Heart right ventricle (tissue), 16 donors: ENCODE measurements around the gene PIM2. TPM values are rescaled to one million over a fixed set of nuclear protein-coding genes. Genes with fewer than 3 reads are reported as not detected.
"Not testable (repeated sequence)": the region's sequence is repeated elsewhere in the genome, so short reads cannot be mapped to it uniquely, and the experiment has no call there.

Experiments used
- ATAC-seq, 8 donors: fragments of 200-7000 bp; cut with Tn5 transposase; one replicate each; pipeline ENCODE4 v1.9.1; 2020; ENCODE audit warnings: mild to moderate bottlenecking in 8 of 8, moderate library complexity in 8 of 8, moderate number of reproducible peaks in 1 of 8
- DNase-seq, 2 donors: peaks; one replicate each; pipeline ENCODE4 v3.0.0-alpha.2; 2020
- H3K27ac ChIP-seq, 10 donors: fragments of 200-600 bp; sonication (generic) in 2 of 10; one replicate each; pipeline versions ENCODE4 v1.5.0 to v1.8.0; 2020 to 2022; ENCODE audit warnings: mild to moderate bottlenecking in 3 of 10
- H3K27me3 ChIP-seq, 7 donors: fragments of 200-600 bp; one replicate each; pipeline ENCODE4 v1.8.0; 2021 to 2022; ENCODE audit warnings: mild to moderate bottlenecking in 2 of 7
- H3K36me3 ChIP-seq, 9 donors: fragments of 200-600 bp; sonication (generic) in 1 of 9; one replicate each; pipeline versions ENCODE4 v1.5.0 to v1.8.0; 2020 to 2022; ENCODE audit warnings: mild to moderate bottlenecking in 2 of 9
- H3K4me1 ChIP-seq, 9 donors: fragments of 200-600 bp; sonication (generic) in 1 of 9; one replicate each; pipeline versions ENCODE4 v1.5.0 to v1.8.0; 2020 to 2022; ENCODE audit warnings: mild to moderate bottlenecking in 4 of 9
- H3K4me3 ChIP-seq, 10 donors: fragments of 200-600 bp; sonication (generic) in 2 of 10; one replicate each; pipeline versions ENCODE4 v1.5.0 to v1.8.0; 2020 to 2022; ENCODE audit warnings: mild to moderate bottlenecking in 7 of 10, moderate library complexity in 2 of 10
- H3K9me3 ChIP-seq, 11 donors: fragments of 200-600 bp in 10 of 11; sonication (generic) in 2 of 11; one replicate each; pipeline versions ENCODE4 v1.5.0 to v1.8.0; 2013 to 2022; ENCODE audit warnings: mild to moderate bottlenecking in 2 of 11, control low read depth in 1 of 11, moderate library complexity in 1 of 11
- CTCF ChIP-seq, 9 donors: fragments of 200-600 bp; sonication (generic) in 2 of 9; IDR thresholded peaks; one replicate each; pipeline versions ENCODE4 v1.5.0 to v1.8.0; 2021 to 2022; ENCODE audit warnings: antibody characterized with exemption in 9 of 9, mild to moderate bottlenecking in 5 of 9, moderate library complexity in 1 of 9
- WGBS, 2 donors: extraction: QIAGEN DNeasy Blood & Tissue Kit; methylation state at CpG; one replicate each; pipeline ENCODE4 v1.1.7; 2013; ENCODE audit warnings: inconsistent platforms in 1 of 2; 5-methylcytosine and 5-hydroxymethylcytosine counted together
- intact Hi-C, 10 donors: fragments of 100-400 bp; cut with DNase I; formaldehyde crosslinking; loops; one replicate each; pipeline versions ENCODE4 v1.11.1 to v1.14.2; 2022
- polyA plus RNA-seq, 2 donors: library from polyadenylated mRNA; stranded (reverse); fragments of 200-250 nt; gene quantifications; one replicate each; pipeline ENCODE4 v1.2.3, GENCODE V29; 2013
- total RNA-seq, 10 donors: library from RNA; stranded (reverse); fragmentation: NEBNext Ultra II Directional in 3 of 10; extraction: Animal tissue kit (Norgen Biotek cat#: 25700) in 3 of 10; gene quantifications; one replicate each; pipeline versions ENCODE4 v1.2.1 to v1.2.4, GENCODE V29; 2021 to 2023
- donor health status: Arrhythmogenic right ventricular cardiomyopathy.
- donor health status: ischemic (EF 13 %, LVEDD 7.1; RV severe dilation, severe dysfunction).
- donor health status: healthy with polysubstance abuse.
- donor health status: DM: no; HTN: yes; CAD: no.
- donor health status: DM: no; HTN: no; CAD: no.
- donor health status: ischemic (EF 25% LVEDD 6.9; RV normal size, moderate dysfunction).
- donor health status: ischemic (EF 25% LVEDD 5.7; RV mildly dilated, moderate dysfunction).
- donor health status: healthy.
- donor health status: DM: yes; HTN: yes; CAD: no.
- donor health status: Ischemic cardiomyopathy.
- donor health status: ischemic (EF 35%, LVEDD 5.7; RV mildly dilated, moderate dysfunction).
- donor health status: nonischemic (EF 11% LVEDD 7.7; RV severe dilation, severe dysfunction).
- donor health status: DM: yes; HTN: yes; CAD: no.
- donor health status: PGD.
- donor health status: ischemic (EF 29% LVEDD 5.4; RV normal size, mild dysfunction).
- donor health status: nonischemic (EF 23%, LVEDD 6.1; RV moderate dilation, normal function).

Gene PIM2
- total and polyA plus RNA-seq, 12 donors, result 1.8 to 14.0 (median 3.3) TPM

GRCh38 chrX:48883729-48884128 is 35.1 kb downstream of the PIM2 start:
- WGBS, 2 donors, result 75 to 77% methylated on average over 10 of the region's 10 CpGs
- Histone ChIP-seq H3K27me3 (no peaks in the 10 kb centered on the region), H3K4me3 (no peak overlapping the region), H3K36me3 (no peaks in the 10 kb centered on the region), H3K9me3 (no peaks in the 10 kb centered on the region), H3K4me1 (no peaks in the 10 kb centered on the region), H3K27ac (no peak overlapping the region)
- no peak for TF ChIP-seq CTCF (IDR thresholded peaks at IDR 0.05)
- DNase-seq, result no peak
- ATAC-seq, result no peak
- intact Hi-C loops, result no loop called here

GRCh38 chrX:48876944-48877343 is 41.9 kb downstream of the PIM2 start:
- intact Hi-C loops, H3K9me3 ChIP-seq, H3K4me3 ChIP-seq, H3K4me1 ChIP-seq, DNase-seq, H3K27ac ChIP-seq, H3K27me3 ChIP-seq, ATAC-seq, H3K36me3 ChIP-seq: not testable (repeated sequence)
- 78 to 80% methylated on average over 4 of the region's 4 CpGs for WGBS, 2 donors

- H3K9me3 ChIP-seq, intact Hi-C loops, ATAC-seq, H3K4me3 ChIP-seq, H3K4me1 ChIP-seq, H3K27ac ChIP-seq, H3K27me3 ChIP-seq, DNase-seq, H3K36me3 ChIP-seq: not testable (repeated sequence)
- 63 to 64% methylated on average over 1 of the region's 2 CpGs for WGBS, 2 donors
These were observed 46.8 kb downstream of the PIM2 start for GRCh38 chrX:48872017-48872416.

- 45 to 56% methylated on average over 4 of the region's 4 CpGs for WGBS, 2 donors
- no peaks in the 10 kb centered on the region for H3K9me3 ChIP-seq
- ATAC-seq (no peak), DNase-seq (no peak)
- H3K27ac ChIP-seq, result no peak overlapping the region
- TF ChIP-seq CTCF (IDR thresholded peaks at IDR 0.05), result no peak
- H3K4me1 ChIP-seq, result no peaks in the 10 kb centered on the region
- H3K36me3 ChIP-seq, result no peaks in the 10 kb centered on the region
- H3K4me3 ChIP-seq, result no peak overlapping the region
- H3K27me3 ChIP-seq, result peaks cover 0 to 19% (median 0%) of the 10 kb centered on the region in 7 donors
- intact Hi-C loops, result no loop called here
These were observed 54.6 kb downstream of the PIM2 start for GRCh38 chrX:48864210-48864609.

Other genes starting within 250 kb of the PIM2 start
- 10 to 100 TPM in 1 of 10 donors, 1 to 10 TPM in 8, under 1 TPM in 1; 0.86 to 14.3 (median 1.7) TPM for gene WAS, start 235.2 kb downstream of the PIM2 start, total RNA-seq
- 1 to 10 TPM; 1.9 TPM for gene WAS, start 235.2 kb downstream of the PIM2 start, polyA plus RNA-seq
- gene SUV39H1, start 222.3 kb downstream of the PIM2 start, total RNA-seq, result 1 to 10 TPM; 2.2 to 5.6 (median 3.1) TPM
- 1 to 10 TPM; 1.4 to 4.6 TPM for gene SUV39H1, start 222.3 kb downstream of the PIM2 start, polyA plus RNA-seq
- gene GLOD5, start 157.3 kb downstream of the PIM2 start, total RNA-seq, result not detected
- gene GLOD5, start 157.3 kb downstream of the PIM2 start, polyA plus RNA-seq, result not detected
- gene GATA1, start 132.4 kb downstream of the PIM2 start, total RNA-seq, result under 1 TPM in 2 of 10 donors, not detected in 8; 0.23 to 0.25 TPM
- under 1 TPM in 1 of 2 donors, not detected in 1; 0.07 TPM for gene GATA1, start 132.4 kb downstream of the PIM2 start, polyA plus RNA-seq
- 10 to 100 TPM; 28.4 to 45.6 (median 32.3) TPM for gene HDAC6, start 117.0 kb downstream of the PIM2 start, total RNA-seq
- 100 to 1,000 TPM in 1 of 2 donors, 10 to 100 TPM in 1; 31.7 to 102 TPM for gene HDAC6, start 117.0 kb downstream of the PIM2 start, polyA plus RNA-seq
- not detected for gene ERAS, start 92.5 kb downstream of the PIM2 start, total RNA-seq
- gene ERAS, start 92.5 kb downstream of the PIM2 start, polyA plus RNA-seq, result under 1 TPM in 1 of 2 donors, not detected in 1; 0.04 TPM
- under 1 TPM in 5 of 10 donors, not detected in 5; 0.36 to 0.78 (median 0.39) TPM for gene PCSK1N, start 83.4 kb downstream of the PIM2 start, total RNA-seq
- under 1 TPM in 1 of 2 donors, not detected in 1; 0.03 TPM for gene PCSK1N, start 83.4 kb downstream of the PIM2 start, polyA plus RNA-seq
- 10 to 100 TPM; 58.3 to 73.4 (median 64.7) TPM for gene TIMM17B, start 21.3 kb downstream of the PIM2 start, total RNA-seq
- 100 to 1,000 TPM in 1 of 2 donors, 10 to 100 TPM in 1; 75.1 to 100 TPM for gene TIMM17B, start 21.3 kb downstream of the PIM2 start, polyA plus RNA-seq
- 10 to 100 TPM; 41.2 to 75.5 (median 52.8) TPM for gene PQBP1, start 21.1 kb downstream of the PIM2 start, total RNA-seq
- gene PQBP1, start 21.1 kb downstream of the PIM2 start, polyA plus RNA-seq, result 100 to 1,000 TPM in 1 of 2 donors, 10 to 100 TPM in 1; 99.8 to 127 TPM
- 10 to 100 TPM in 8 of 10 donors, 1 to 10 TPM in 2; 9.0 to 18.2 (median 12.4) TPM for gene SLC35A2, start 7.4 kb downstream of the PIM2 start, total RNA-seq
- 10 to 100 TPM in 1 of 2 donors, 1 to 10 TPM in 1; 6.4 to 27.7 TPM for gene SLC35A2, start 7.4 kb downstream of the PIM2 start, polyA plus RNA-seq
- gene OTUD5, start 38.6 kb upstream of the PIM2 start, total RNA-seq, result 10 to 100 TPM; 17.9 to 27.3 (median 24.7) TPM
- gene OTUD5, start 38.6 kb upstream of the PIM2 start, polyA plus RNA-seq, result 10 to 100 TPM; 25.4 to 26.6 TPM
- gene KCND1, start 52.8 kb upstream of the PIM2 start, total RNA-seq, result 1 to 10 TPM in 1 of 10 donors, under 1 TPM in 9; 0.13 to 1.7 (median 0.32) TPM
- under 1 TPM; 0.44 to 0.48 TPM for gene KCND1, start 52.8 kb upstream of the PIM2 start, polyA plus RNA-seq
- 10 to 100 TPM; 16.2 to 26.0 (median 21.9) TPM for gene GRIPAP1, start 83.2 kb upstream of the PIM2 start, total RNA-seq
- gene GRIPAP1, start 83.2 kb upstream of the PIM2 start, polyA plus RNA-seq, result 10 to 100 TPM; 16.6 to 34.1 TPM
- 10 to 100 TPM; 13.8 to 29.1 (median 16.1) TPM for gene TFE3, start 124.3 kb upstream of the PIM2 start, total RNA-seq
- 10 to 100 TPM; 17.6 to 34.8 TPM for gene TFE3, start 124.3 kb upstream of the PIM2 start, polyA plus RNA-seq
- gene CCDC120, start 140.0 kb upstream of the PIM2 start, total RNA-seq, result 1 to 10 TPM in 7 of 10 donors, under 1 TPM in 3; 0.71 to 2.0 (median 1.2) TPM
- gene CCDC120, start 140.0 kb upstream of the PIM2 start, polyA plus RNA-seq, result 1 to 10 TPM in 1 of 2 donors, under 1 TPM in 1; 0.70 to 1.7 TPM
- 10 to 100 TPM in 1 of 10 donors, 1 to 10 TPM in 9; 5.4 to 16.9 (median 8.1) TPM for gene PRAF2, start 155.0 kb upstream of the PIM2 start, total RNA-seq
- gene PRAF2, start 155.0 kb upstream of the PIM2 start, polyA plus RNA-seq, result 10 to 100 TPM; 24.4 to 26.5 TPM
- 10 to 100 TPM; 45.7 to 84.7 (median 60.6) TPM for gene WDR45, start 160.9 kb upstream of the PIM2 start, total RNA-seq
- 100 to 1,000 TPM in 1 of 2 donors, 10 to 100 TPM in 1; 87.7 to 107 TPM for gene WDR45, start 160.9 kb upstream of the PIM2 start, polyA plus RNA-seq
- gene GPKOW, start 204.7 kb upstream of the PIM2 start, total RNA-seq, result 10 to 100 TPM; 16.5 to 23.2 (median 20.0) TPM
- 10 to 100 TPM in 1 of 2 donors, 1 to 10 TPM in 1; 6.4 to 28.8 TPM for gene GPKOW, start 204.7 kb upstream of the PIM2 start, polyA plus RNA-seq
- gene MAGIX, start 243.7 kb upstream of the PIM2 start, total RNA-seq, result 1 to 10 TPM; 2.7 to 9.8 (median 4.0) TPM
- gene MAGIX, start 243.7 kb upstream of the PIM2 start, polyA plus RNA-seq, result 10 to 100 TPM in 1 of 2 donors, 1 to 10 TPM in 1; 5.4 to 13.5 TPM